ENCODE results near the gene RNF207.

DNA sequence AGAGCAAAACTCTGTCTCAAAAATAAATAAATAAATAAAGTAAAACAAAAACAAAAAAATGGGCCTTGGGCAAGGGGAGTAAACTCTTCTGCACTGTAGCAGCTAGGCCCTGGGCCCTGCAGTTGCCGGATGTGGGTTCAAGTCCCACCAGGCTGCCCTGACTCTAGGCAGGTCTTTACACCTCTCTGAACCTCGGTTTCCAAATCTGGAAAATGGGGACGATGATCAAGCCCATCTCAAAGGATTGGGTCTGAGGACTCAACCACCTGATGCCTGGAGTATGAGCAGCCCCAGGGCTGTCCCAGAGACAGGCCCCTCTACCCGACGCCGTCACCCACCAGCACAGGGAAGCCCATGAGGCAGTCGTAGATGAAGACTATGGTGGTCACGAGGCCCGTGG lies 47.5 kb downstream of the RNF207 start:
- TF ChIP-seq GABPA (IDR thresholded peaks at IDR 0.05; ENCODE audit: low read depth) (no peak), RB1 (IDR thresholded peaks at IDR 0.05; ENCODE audit: borderline replicate concordance) (no peak)

All from GM12878 (cell line).